Osteoblast (primary cell): ENCODE results near the gene SPOCD1. TPM values are rescaled to one million over a fixed set of nuclear protein-coding genes. Genes with fewer than 3 reads are reported as not detected.

ENCODE experiments used
- DNase-seq: peaks from one replicate; pipeline ENCODE4 v3.0.0; 2011; ENCODE audit warnings: low spot score, mixed read lengths; ENCODE audit not compliant: insufficient read length; ENCODE audit errors: missing footprints
- H2AFZ ChIP-seq: 2 replicates; pipeline ENCODE4 v1.6.0; 2011; ENCODE audit warnings: mild to moderate bottlenecking, low read length
- H3K27ac ChIP-seq: 2 replicates; pipeline ENCODE4 v1.5.1; 2011; ENCODE audit warnings: mild to moderate bottlenecking, low read depth, low read length, moderate library complexity
- H3K27me3 ChIP-seq: 2 replicates; pipeline ENCODE4 v1.6.0; 2012; ENCODE audit warnings: mild to moderate bottlenecking, control low read depth, inconsistent platforms, low read length, moderate library complexity; ENCODE audit not compliant: insufficient read depth
- H3K36me3 ChIP-seq: 2 replicates; pipeline ENCODE4 v1.5.1; 2011; ENCODE audit warnings: mild to moderate bottlenecking, low read length, control low read depth, moderate library complexity; ENCODE audit not compliant: insufficient read depth
- H3K4me1 ChIP-seq: 2 replicates; pipeline ENCODE4 v1.5.1; 2011; ENCODE audit warnings: mild to moderate bottlenecking, low read length, control low read depth, moderate library complexity; ENCODE audit not compliant: insufficient read depth
- H3K4me2 ChIP-seq: 2 replicates; pipeline ENCODE4 v1.6.0; 2011; ENCODE audit warnings: mild to moderate bottlenecking, low read length; ENCODE audit not compliant: insufficient read depth
- H3K4me3 ChIP-seq: fragments of 200-600 bp; sonication (generic); 3 replicates; pipeline ENCODE4 v1.5.1; 2012; ENCODE audit warnings: mild to moderate bottlenecking, low read length, inconsistent platforms; ENCODE audit not compliant: insufficient read depth
- H3K79me2 ChIP-seq: 2 replicates; pipeline ENCODE4 v1.6.0; 2012; ENCODE audit warnings: mild to moderate bottlenecking, low read length, control low read depth, inconsistent platforms; ENCODE audit not compliant: insufficient read depth
- H3K9me3 ChIP-seq: 2 replicates; pipeline ENCODE4 v1.5.1; 2011; ENCODE audit warnings: low read depth, low read length, control low read depth
- H4K20me1 ChIP-seq: 2 replicates; pipeline ENCODE4 v1.6.0; 2012; ENCODE audit warnings: mild to moderate bottlenecking, low read length, control low read depth; ENCODE audit not compliant: insufficient read depth
- CTCF ChIP-seq: IDR thresholded peaks from 2 replicates; pipeline ENCODE4 v1.5.1; 2011; ENCODE audit warnings: mild to moderate bottlenecking, low read depth, low read length, moderate library complexity; ENCODE audit errors: extremely low read depth
- total RNA-seq: library from RNA; depleted of rRNA; stranded (reverse); fragments of >200 nt; gene quantifications from 2 replicates; pipeline ENCODE4 v1.2.3, GENCODE V29; 2012

SPOCD1 gene
- total RNA-seq, 1 donor: 58.6 TPM

GRCh38 chr1:31747304-31747703 is 68.5 kb downstream of the SPOCD1 start:
- H3K4me1 ChIP-seq: peaks cover 16% of the 10 kb centered on the region
- no peaks in the 10 kb centered on the region for H3K9me3 ChIP-seq
- no peak overlapping the region for H3K4me2 ChIP-seq
- peaks cover 32% of the 10 kb centered on the region for H4K20me1 ChIP-seq
- H3K79me2 ChIP-seq: no peaks in the 10 kb centered on the region
- no peak overlapping the region for H3K4me3 ChIP-seq
- no peaks in the 10 kb centered on the region for H3K27me3 ChIP-seq
- H2AFZ ChIP-seq: no peak overlapping the region
- no peaks in the 10 kb centered on the region for H3K36me3 ChIP-seq
- no peak overlapping the region for H3K27ac ChIP-seq
- DNase-seq: no peak
- no peak for TF ChIP-seq CTCF

- Histone ChIP-seq H3K4me1 (peaks cover 16% of the 10 kb centered on the region), H3K9me3 (no peaks in the 10 kb centered on the region), H4K20me1 (peaks cover 32% of the 10 kb centered on the region), H3K79me2 (no peaks in the 10 kb centered on the region), H2AFZ (no peak overlapping the region), H3K27me3 (no peaks in the 10 kb centered on the region), H3K27ac (no peak overlapping the region), H3K36me3 (no peaks in the 10 kb centered on the region), H3K4me2 (no peak overlapping the region), H3K4me3 (no peak overlapping the region)
- no peak for TF ChIP-seq CTCF
- DNase-seq: no peak
Measured at GRCh38 chr1:31746687-31747086, 69.1 kb downstream of the SPOCD1 start.

- peaks cover 29% of the 10 kb centered on the region for H4K20me1 ChIP-seq
- peaks cover 13% of the 10 kb centered on the region for H3K4me1 ChIP-seq
- H3K9me3 ChIP-seq: no peaks in the 10 kb centered on the region
- H2AFZ ChIP-seq: no peak overlapping the region
- no peaks in the 10 kb centered on the region for H3K27me3 ChIP-seq
- H3K27ac ChIP-seq: no peak overlapping the region
- no peaks in the 10 kb centered on the region for H3K79me2 ChIP-seq
- no peak for DNase-seq
- no peaks in the 10 kb centered on the region for H3K36me3 ChIP-seq
- H3K4me3 ChIP-seq: no peak overlapping the region
- no peak overlapping the region for H3K4me2 ChIP-seq
- no peak for TF ChIP-seq CTCF
Measured at GRCh38 chr1:31745946-31746670, 69.7 kb downstream of the SPOCD1 start.

GRCh38 chr1:31745096-31745945 is 70.5 kb downstream of the SPOCD1 start:
- H3K4me3 ChIP-seq: no peak overlapping the region
- H3K79me2 ChIP-seq: no peaks in the 10 kb centered on the region
- H3K4me2 ChIP-seq: no peak overlapping the region
- H4K20me1 ChIP-seq: peaks cover 23% of the 10 kb centered on the region
- peak; percentile 99 for DNase-seq
- no peaks in the 10 kb centered on the region for H3K27me3 ChIP-seq
- no peaks in the 10 kb centered on the region for H3K9me3 ChIP-seq
- H3K27ac ChIP-seq: no peak overlapping the region
- H3K36me3 ChIP-seq: no peaks in the 10 kb centered on the region
- peak; percentile 90 for TF ChIP-seq CTCF
- peaks cover 5% of the 10 kb centered on the region for H3K4me1 ChIP-seq
- H2AFZ ChIP-seq: no peak overlapping the region
